Measurements from ENCODE around the gene MLLT3. TPM values are rescaled to one million over a fixed set of nuclear protein-coding genes. Genes with fewer than 3 reads are reported as not detected.

The MLLT3 gene
- total and polyA plus RNA-seq, 8 donors = 6.5 to 48.7 (median 24.4) TPM

GRCh38 chr9:20608582-20608981 lies 13.7 kb downstream of the MLLT3 start:
- no peak overlapping the region for H3K4me3 ChIP-seq
- peaks cover 5 to 88% (median 60%) of the 10 kb centered on the region in 4 donors for H3K4me1 ChIP-seq
- no peaks in the 10 kb centered on the region for H3K27me3 ChIP-seq
- intact Hi-C loops (cut with DNase I; ENCODE audit: low total_unique reads) = no loop called here
- WGBS, 5 donors = 42 to 61% (median 51%) methylated on average over 5 of the region's 5 CpGs
- H3K36me3 ChIP-seq = no peaks in the 10 kb centered on the region
- no peak overlapping the region for H3K27ac ChIP-seq
- H3K9me3 ChIP-seq = no peaks in the 10 kb centered on the region
- TF ChIP-seq EP300 (IDR thresholded peaks at IDR 0.05) (no peak), POLR2AphosphoS5 (IDR thresholded peaks at IDR 0.05) (no peak), CTCF (IDR thresholded peaks at IDR 0.05) (no peak), POLR2A (IDR thresholded peaks at IDR 0.05) (no peak)
- DNase-seq = no peak

- intact Hi-C loops (cut with DNase I; ENCODE audit: low total_unique reads) = no loop called here
- Histone ChIP-seq H3K27ac (no peak overlapping the region), H3K4me1 (peaks cover 12 to 88% (median 58%) of the 10 kb centered on the region in 4 donors), H3K9me3 (no peaks in the 10 kb centered on the region), H3K4me3 (no peak overlapping the region), H3K27me3 (no peaks in the 10 kb centered on the region), H3K36me3 (no peaks in the 10 kb centered on the region)
- 13 to 34% (median 25%) methylated on average over 2 of the region's 2 CpGs for WGBS, 5 donors
- no peak for TF ChIP-seq EP300 (IDR thresholded peaks at IDR 0.05)
- TF ChIP-seq POLR2A (IDR thresholded peaks at IDR 0.05) = no peak
- TF ChIP-seq CTCF (IDR thresholded peaks at IDR 0.05) = no peak
- no peak for TF ChIP-seq POLR2AphosphoS5 (IDR thresholded peaks at IDR 0.05)
- DNase-seq = peak in 1 of 2 donors; percentile 32
These were observed 15.6 kb downstream of the MLLT3 start for GRCh38 chr9:20606652-20607051.

- H3K9me3 ChIP-seq = no peaks in the 10 kb centered on the region
- H3K4me3 ChIP-seq = peak overlapping the region in 3 of 4 donors; percentile 13 to 25 (median 14)
- WGBS, 5 donors = 1 to 7% (median 2%) methylated on average over 5 of the region's 5 CpGs
- no peak for TF ChIP-seq POLR2AphosphoS5 (IDR thresholded peaks at IDR 0.05)
- TF ChIP-seq EP300 (IDR thresholded peaks at IDR 0.05) = no peak
- no peak for TF ChIP-seq POLR2A (IDR thresholded peaks at IDR 0.05)
- no peak for TF ChIP-seq CTCF (IDR thresholded peaks at IDR 0.05)
- H3K27ac ChIP-seq = peak overlapping the region in 4 of 5 donors; percentile 3 to 54 (median 42)
- intact Hi-C loops (cut with DNase I; ENCODE audit: low total_unique reads) = no loop called here
- peak in 1 of 2 donors; percentile 37 for DNase-seq
- no peaks in the 10 kb centered on the region for H3K27me3 ChIP-seq
- H3K4me1 ChIP-seq = peaks cover 7 to 78% (median 44%) of the 10 kb centered on the region in 4 donors
- no peaks in the 10 kb centered on the region for H3K36me3 ChIP-seq
These were observed 17.7 kb downstream of the MLLT3 start for GRCh38 chr9:20604562-20604961.

- no peak overlapping the region for H3K4me3 ChIP-seq
These were observed 18.6 kb downstream of the MLLT3 start for GRCh38 chr9:20603524-20604268.

More at GRCh38 chr9:20603524-20604268, 18.6 kb downstream of the MLLT3 start:
- no peaks in the 10 kb centered on the region for H3K36me3 ChIP-seq
- 60 to 68% (median 63%) methylated on average over 5 of the region's 5 CpGs for WGBS, 5 donors
- no peak for DNase-seq
- peak overlapping the region in 1 of 5 donors; percentile 54 for H3K27ac ChIP-seq
- H3K27me3 ChIP-seq = no peaks in the 10 kb centered on the region
- TF ChIP-seq CTCF (IDR thresholded peaks at IDR 0.05) = no peak
- TF ChIP-seq POLR2A (IDR thresholded peaks at IDR 0.05) = no peak
- no peak for TF ChIP-seq POLR2AphosphoS5 (IDR thresholded peaks at IDR 0.05)
- TF ChIP-seq EP300 (IDR thresholded peaks at IDR 0.05) = no peak
- H3K4me1 ChIP-seq = peaks cover 7 to 77% (median 44%) of the 10 kb centered on the region in 4 donors
- intact Hi-C loops (cut with DNase I; ENCODE audit: low total_unique reads) = no loop called here
- H3K9me3 ChIP-seq = no peaks in the 10 kb centered on the region
